OCI-LY7 (cell line): ENCODE results near the gene CAPN10.

ENCODE experiments used
- EZH2phosphoT487 ChIP-seq: fragments of 200-600 bp; sonication (generic); IDR thresholded peaks from 2 replicates; pipeline ENCODE4 v1.6.1; 2018; ENCODE audit warnings: low read depth, borderline replicate concordance, mild to moderate bottlenecking, mixed run types, antibody characterized with exemption, low read length, moderate library complexity, mixed read lengths
- TF ChIP-seq, protein P1 (sequence below): fragments of 200-600 bp; sonication (generic); conservative IDR thresholded peaks from 2 replicates; pipeline ENCODE4 v1.5.1; 2014; ENCODE audit warnings: mild to moderate bottlenecking, antibody characterized with exemption, low read length, moderate library complexity, mixed read lengths

DNA sequence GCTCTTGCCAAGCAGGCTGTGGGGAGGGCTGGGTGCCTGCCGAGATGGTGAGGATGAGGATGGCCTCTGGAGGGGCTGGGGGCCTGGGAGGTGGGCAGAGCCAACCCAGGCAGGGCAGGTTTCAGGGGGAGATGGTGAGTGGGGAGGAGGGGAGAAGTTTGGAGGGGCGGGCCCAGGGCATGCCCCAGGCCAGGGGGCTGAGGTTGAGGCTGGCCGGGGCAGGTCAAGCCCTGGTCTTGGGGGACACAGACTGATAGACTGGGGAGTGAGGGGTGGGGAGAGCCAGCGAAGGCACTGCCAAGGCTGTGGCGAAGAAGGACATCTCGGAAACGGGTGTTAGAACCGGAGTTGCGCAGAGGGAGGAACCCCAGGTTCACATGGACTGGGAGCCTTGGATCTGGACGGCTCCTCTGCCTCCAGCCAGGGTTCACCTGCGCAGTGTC lies 12.6 kb downstream of the CAPN10 start:
- no peak for TF ChIP-seq EZH2phosphoT487
- TF ChIP-seq, protein P1, sequence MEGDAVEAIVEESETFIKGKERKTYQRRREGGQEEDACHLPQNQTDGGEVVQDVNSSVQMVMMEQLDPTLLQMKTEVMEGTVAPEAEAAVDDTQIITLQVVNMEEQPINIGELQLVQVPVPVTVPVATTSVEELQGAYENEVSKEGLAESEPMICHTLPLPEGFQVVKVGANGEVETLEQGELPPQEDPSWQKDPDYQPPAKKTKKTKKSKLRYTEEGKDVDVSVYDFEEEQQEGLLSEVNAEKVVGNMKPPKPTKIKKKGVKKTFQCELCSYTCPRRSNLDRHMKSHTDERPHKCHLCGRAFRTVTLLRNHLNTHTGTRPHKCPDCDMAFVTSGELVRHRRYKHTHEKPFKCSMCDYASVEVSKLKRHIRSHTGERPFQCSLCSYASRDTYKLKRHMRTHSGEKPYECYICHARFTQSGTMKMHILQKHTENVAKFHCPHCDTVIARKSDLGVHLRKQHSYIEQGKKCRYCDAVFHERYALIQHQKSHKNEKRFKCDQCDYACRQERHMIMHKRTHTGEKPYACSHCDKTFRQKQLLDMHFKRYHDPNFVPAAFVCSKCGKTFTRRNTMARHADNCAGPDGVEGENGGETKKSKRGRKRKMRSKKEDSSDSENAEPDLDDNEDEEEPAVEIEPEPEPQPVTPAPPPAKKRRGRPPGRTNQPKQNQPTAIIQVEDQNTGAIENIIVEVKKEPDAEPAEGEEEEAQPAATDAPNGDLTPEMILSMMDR, result no peak
